ENCODE data around the gene GRM1.

GRM1 gene

GRCh38 chr6:146363838-146364607 is 335.2 kb downstream of the GRM1 start:
- DNase-seq (ENCODE audit: low read depth in 2 of 3, low spot score in 1 of 3): no peak

GRCh38 chr6:146364816-146365594 is 336.1 kb downstream of the GRM1 start:
- DNase-seq (ENCODE audit: low read depth in 2 of 3, low spot score in 1 of 3): no peak

- no peak for DNase-seq (ENCODE audit: low read depth in 2 of 3, low spot score in 1 of 3)
Measured at GRCh38 chr6:146367061-146367460, 338.2 kb downstream of the GRM1 start.

GRCh38 chr6:146369866-146370265 is 341.0 kb downstream of the GRM1 start:
- DNase-seq (ENCODE audit: low read depth in 2 of 3, low spot score in 1 of 3): no peak

GRCh38 chr6:146381486-146381885 is 352.6 kb downstream of the GRM1 start:
- DNase-seq (ENCODE audit: low read depth in 2 of 3, low spot score in 1 of 3): no peak

GRCh38 chr6:146388736-146389364 is 360.0 kb downstream of the GRM1 start:
- no peak for DNase-seq (ENCODE audit: low read depth in 2 of 3, low spot score in 1 of 3)

GRCh38 chr6:146389740-146390139 is 360.9 kb downstream of the GRM1 start:
- no peak for DNase-seq (ENCODE audit: low read depth in 2 of 3, low spot score in 1 of 3)

- no peak for DNase-seq (ENCODE audit: low read depth in 2 of 3, low spot score in 1 of 3)
Measured at GRCh38 chr6:146397638-146398037, 368.8 kb downstream of the GRM1 start.

GRCh38 chr6:146402476-146402875 is 373.6 kb downstream of the GRM1 start:
- DNase-seq (ENCODE audit: low read depth in 2 of 3, low spot score in 1 of 3): no peak

- no peak for DNase-seq (ENCODE audit: low read depth in 2 of 3, low spot score in 1 of 3)
Measured at GRCh38 chr6:146408583-146408982, 379.7 kb downstream of the GRM1 start.

- DNase-seq (ENCODE audit: low read depth in 2 of 3, low spot score in 1 of 3): no peak
Measured at GRCh38 chr6:146410851-146411595, 382.2 kb downstream of the GRM1 start.

- DNase-seq (ENCODE audit: low read depth in 2 of 3, low spot score in 1 of 3): no peak
Measured at GRCh38 chr6:146419576-146419975, 390.7 kb downstream of the GRM1 start.

GRCh38 chr6:146420255-146420654 is 391.4 kb downstream of the GRM1 start:
- no peak for DNase-seq (ENCODE audit: low read depth in 2 of 3, low spot score in 1 of 3)

- DNase-seq (ENCODE audit: low read depth in 2 of 3, low spot score in 1 of 3): no peak
Measured at GRCh38 chr6:146422789-146423375, 394.0 kb downstream of the GRM1 start.

- no peak for DNase-seq (ENCODE audit: low read depth in 2 of 3, low spot score in 1 of 3)
Measured at GRCh38 chr6:146423452-146423851, 394.6 kb downstream of the GRM1 start.

- no peak for DNase-seq (ENCODE audit: low read depth in 2 of 3, low spot score in 1 of 3)
Measured at GRCh38 chr6:146426516-146426915, 397.7 kb downstream of the GRM1 start.

GRCh38 chr6:146429831-146430230 is 401.0 kb downstream of the GRM1 start:
- no peak for DNase-seq (ENCODE audit: low read depth in 2 of 3, low spot score in 1 of 3)

GRCh38 chr6:146433881-146434731 is 405.2 kb downstream of the GRM1 start:
- no peak for DNase-seq (ENCODE audit: low read depth in 2 of 3, low spot score in 1 of 3)

- DNase-seq (ENCODE audit: low read depth in 2 of 3, low spot score in 1 of 3): no peak
Measured at GRCh38 chr6:146434732-146435390, 406.0 kb downstream of the GRM1 start.
